H7 (cell line): Measurements from ENCODE around the gene FOXL1. TPM values are rescaled to one million over a fixed set of nuclear protein-coding genes. Genes with fewer than 3 reads are reported as not detected.
A peak's percentile ranks its signal among the peaks of the same experiment; 100 is the strongest.

Source experiments
- DNase-seq: peaks from one replicate; pipeline ENCODE4 v3.0.0; 2012
- H3K27me3 ChIP-seq: 2 replicates; pipeline ENCODE4 v1.6.0; 2011; ENCODE audit warnings: mild to moderate bottlenecking, low read length; ENCODE audit not compliant: control insufficient read depth, insufficient read depth
- H3K36me3 ChIP-seq: replicated peaks from 2 replicates; pipeline ENCODE4 v1.5.1; 2011; ENCODE audit warnings: low read length; ENCODE audit not compliant: control insufficient read depth, insufficient read depth
- H3K4me3 ChIP-seq: 2 replicates; pipeline ENCODE4 v1.5.1; 2011; ENCODE audit warnings: low read depth, mild to moderate bottlenecking, control low read depth, low read length, moderate library complexity; ENCODE audit not compliant: insufficient read depth
- total RNA-seq: library from RNA; depleted of rRNA; stranded (reverse); fragments of >200 nt; shearing (Covaris generic); gene quantifications from 2 replicates; pipeline ENCODE4 v1.2.3, GENCODE V29; 2014

Gene FOXL1
- total RNA-seq, 1 experiment from 2014 or later: 0.17 TPM

DNA sequence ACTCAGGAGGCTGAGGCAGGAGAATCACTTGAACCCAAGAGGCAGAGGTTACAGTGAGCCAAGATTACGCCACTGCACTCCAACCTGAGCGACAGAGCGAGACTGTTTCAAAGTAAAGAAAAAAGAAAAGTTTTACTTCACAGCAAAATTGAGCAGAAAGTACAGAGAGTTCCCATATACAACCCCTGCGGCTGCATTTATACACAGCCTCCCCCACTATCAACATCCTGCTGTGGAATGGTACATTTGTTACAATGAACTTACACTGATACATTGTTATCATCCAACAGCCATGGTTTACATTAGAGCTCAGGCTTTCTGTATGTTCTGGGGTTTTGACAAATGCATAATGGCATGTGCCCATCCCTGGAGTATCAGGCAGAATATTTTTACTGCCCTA lies 20.8 kb upstream of the FOXL1 start:
- H3K4me3 ChIP-seq: no peak overlapping the region
- H3K27me3 ChIP-seq: no peaks in the 10 kb centered on the region
- H3K36me3 ChIP-seq: no peaks in the 10 kb centered on the region
- no peak for DNase-seq

DNA sequence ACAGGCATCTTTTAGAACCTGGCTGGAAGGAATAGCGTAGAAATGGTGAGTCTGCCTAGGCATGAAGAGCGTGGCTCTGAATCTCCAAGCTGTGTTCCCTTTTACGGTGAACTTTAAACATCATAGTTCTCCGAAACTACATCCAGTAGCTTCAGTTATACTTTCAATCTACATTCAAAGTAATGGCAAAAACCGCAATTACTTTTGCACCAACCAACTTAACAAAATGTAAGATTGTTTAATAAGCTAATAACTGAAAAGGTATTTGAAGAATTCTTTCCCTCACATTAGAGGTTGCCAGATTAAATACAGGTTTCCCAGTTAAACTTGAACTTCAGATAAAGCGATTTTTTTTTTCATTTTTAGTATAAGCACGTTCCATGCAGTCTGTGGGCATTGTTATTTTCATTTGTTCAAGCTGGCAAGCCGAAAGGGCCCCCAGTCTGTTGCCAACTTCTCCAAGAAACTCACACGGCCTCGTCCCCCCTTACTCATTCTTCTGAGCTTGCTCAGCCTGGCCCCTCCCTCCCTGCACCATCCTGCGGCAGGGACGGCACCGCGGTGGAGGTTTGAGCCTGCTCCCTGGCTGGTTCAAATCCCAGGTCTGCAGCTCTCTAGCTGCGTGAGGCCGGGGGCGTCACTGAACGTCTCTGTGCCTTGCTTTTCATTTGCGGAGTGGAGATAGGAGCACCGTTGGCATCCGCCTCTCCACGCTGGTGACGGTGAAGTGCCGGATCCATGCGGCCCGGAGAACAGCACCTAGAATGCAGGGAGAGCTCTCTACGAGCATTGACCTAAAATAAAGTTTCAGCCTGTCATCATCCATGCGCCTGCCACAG lies 19.8 kb upstream of the FOXL1 start:
- no peaks in the 10 kb centered on the region for H3K36me3 ChIP-seq
- peaks cover 3% of the 10 kb centered on the region; the same call in 1 of the 2 replicates for H3K27me3 ChIP-seq
- DNase-seq: no peak
- H3K4me3 ChIP-seq: no peak overlapping the region

DNA sequence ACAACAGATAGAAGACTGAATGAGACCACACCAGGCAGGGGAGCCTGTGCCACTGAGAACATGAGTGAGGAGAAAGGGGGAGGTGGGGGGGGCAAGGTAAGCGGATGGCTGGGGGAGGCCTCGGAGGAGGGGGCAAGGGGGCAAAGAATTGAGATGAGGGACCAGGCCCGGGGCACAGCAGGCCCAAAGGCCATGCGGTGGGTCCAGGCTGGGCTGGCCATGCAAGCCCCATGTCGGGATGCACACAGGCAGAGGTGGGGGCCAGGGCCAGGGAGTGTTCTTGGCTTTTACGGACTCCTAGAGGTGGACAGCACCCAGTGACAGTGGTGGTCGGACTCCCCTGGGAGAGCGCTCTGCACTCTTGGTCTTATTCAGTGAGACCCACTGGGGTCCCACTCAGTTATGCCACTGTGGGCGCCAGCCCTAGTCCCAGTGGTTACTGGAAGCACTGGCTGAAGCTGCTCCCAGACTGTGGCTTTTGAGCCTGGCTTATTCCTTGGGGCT lies 18.5 kb upstream of the FOXL1 start:
- H3K36me3 ChIP-seq: no peaks in the 10 kb centered on the region
- peaks cover 13% of the 10 kb centered on the region for H3K27me3 ChIP-seq
- no peak overlapping the region for H3K4me3 ChIP-seq
- DNase-seq: no peak

DNA sequence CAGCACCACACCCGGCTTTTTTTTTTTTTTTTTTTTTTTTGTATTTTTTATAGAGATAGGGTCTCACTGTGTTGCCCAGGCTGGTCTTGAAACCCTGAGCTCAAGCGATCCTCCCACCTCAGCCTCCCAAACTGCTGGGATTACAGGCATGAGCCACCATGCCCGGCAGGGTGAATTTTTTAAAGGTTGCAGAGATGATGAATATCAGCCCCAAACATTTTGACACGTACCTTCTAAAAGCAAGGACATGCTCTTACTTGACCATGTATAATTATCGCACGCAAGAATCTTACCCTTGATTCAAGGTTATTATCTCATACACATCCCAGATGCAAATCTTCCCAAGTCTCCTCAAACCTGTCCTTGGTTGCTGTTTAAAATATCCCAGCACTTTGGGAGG lies 16.0 kb upstream of the FOXL1 start:
- no peak overlapping the region for H3K4me3 ChIP-seq
- no peak for DNase-seq
- H3K36me3 ChIP-seq: no peaks in the 10 kb centered on the region
- peaks cover 34% of the 10 kb centered on the region for H3K27me3 ChIP-seq

GRCh38 chr16:86563469-86564345 lies 14.6 kb upstream of the FOXL1 start:
- H3K4me3 ChIP-seq: peak overlapping the region; percentile 22; the same call in 1 of the 2 replicates
- DNase-seq: peak; percentile 92
- H3K27me3 ChIP-seq: peaks cover 47% of the 10 kb centered on the region
- H3K36me3 ChIP-seq: no peaks in the 10 kb centered on the region

DNA sequence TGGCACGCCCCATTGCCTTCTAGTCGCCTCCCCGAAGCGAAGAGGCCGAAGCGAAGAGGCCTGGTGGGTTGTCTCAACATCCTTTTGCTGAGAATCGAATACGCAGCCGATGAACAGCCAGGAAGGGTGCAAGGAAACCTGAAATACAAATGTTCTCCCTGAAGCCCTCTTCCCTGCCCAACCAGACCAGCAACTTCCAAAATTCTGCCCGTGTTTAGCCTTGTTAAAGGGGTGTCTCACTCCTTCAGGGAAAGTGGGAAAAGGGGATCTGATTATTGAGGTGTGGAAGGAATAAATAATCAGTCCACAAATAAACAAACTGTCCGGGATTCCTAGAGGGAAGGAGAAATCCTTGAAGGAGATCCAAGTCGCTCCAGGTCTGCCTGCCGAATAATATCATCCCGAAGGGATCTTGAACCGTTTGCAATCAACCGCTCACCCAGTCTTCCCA lies 13.1 kb upstream of the FOXL1 start:
- Histone ChIP-seq H3K36me3 (no peaks in the 10 kb centered on the region), H3K4me3 (no peak overlapping the region), H3K27me3 (peaks cover 62% of the 10 kb centered on the region)
- DNase-seq: no peak

GRCh38 chr16:86565644-86566511 lies 12.5 kb upstream of the FOXL1 start:
- Histone ChIP-seq H3K27me3 (peaks cover 69% of the 10 kb centered on the region), H3K36me3 (no peaks in the 10 kb centered on the region), H3K4me3 (peak overlapping the region; percentile 10; the same call in 1 of the 2 replicates)
- DNase-seq: peak; percentile 72

- peak; percentile 96 for DNase-seq
- Histone ChIP-seq H3K36me3 (no peaks in the 10 kb centered on the region), H3K4me3 (peak within 1 kb of the TSS; percentile 37), H3K27me3 (peaks cover 76% of the 10 kb centered on the region)
Observed at GRCh38 chr16:86566601-86566965, 11.8 kb upstream of the FOXL1 start, which contains the start of gene FOXC2. Gene FOXC2 (plus strand): TSS chr16:86566829. CDS start chr16:86567336, 507 bp downstream.

DNA sequence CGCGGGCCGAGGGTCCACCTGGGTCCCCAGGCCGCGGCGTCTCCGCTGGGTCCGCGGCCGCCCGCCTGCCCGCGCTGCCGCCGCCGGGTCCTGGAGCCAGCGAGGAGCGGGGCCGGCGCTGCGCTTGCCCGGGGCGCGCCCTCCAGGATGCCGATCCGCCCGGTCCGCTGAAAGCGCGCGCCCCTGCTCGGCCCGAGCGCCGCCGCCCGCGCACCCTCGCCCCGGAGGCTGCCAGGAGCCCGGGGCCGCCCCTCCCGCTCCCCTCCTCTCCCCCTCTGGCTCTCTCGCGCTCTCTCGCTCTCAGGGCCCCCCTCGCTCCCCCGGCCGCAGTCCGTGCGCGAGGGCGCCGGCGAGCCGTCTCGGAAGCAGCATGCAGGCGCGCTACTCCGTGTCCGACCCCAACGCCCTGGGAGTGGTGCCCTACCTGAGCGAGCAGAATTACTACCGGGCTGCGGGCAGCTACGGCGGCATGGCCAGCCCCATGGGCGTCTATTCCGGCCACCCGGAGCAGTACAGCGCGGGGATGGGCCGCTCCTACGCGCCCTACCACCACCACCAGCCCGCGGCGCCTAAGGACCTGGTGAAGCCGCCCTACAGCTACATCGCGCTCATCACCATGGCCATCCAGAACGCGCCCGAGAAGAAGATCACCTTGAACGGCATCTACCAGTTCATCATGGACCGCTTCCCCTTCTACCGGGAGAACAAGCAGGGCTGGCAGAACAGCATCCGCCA lies 11.2 kb upstream of the FOXL1 start:
- Histone ChIP-seq H3K4me3 (peak overlapping the region; percentile 37), H3K27me3 (peaks cover 82% of the 10 kb centered on the region), H3K36me3 (no peaks in the 10 kb centered on the region)
- DNase-seq: peak; percentile 89

- Histone ChIP-seq H3K36me3 (no peaks in the 10 kb centered on the region), H3K27me3 (peaks cover 89% of the 10 kb centered on the region), H3K4me3 (peak overlapping the region; percentile 37)
- DNase-seq: peak; percentile 84
Observed at GRCh38 chr16:86567701-86568581, 10.4 kb upstream of the FOXL1 start.

- H3K4me3 ChIP-seq: peak overlapping the region; percentile 10; the same call in 1 of the 2 replicates
- no peaks in the 10 kb centered on the region for H3K36me3 ChIP-seq
- no peak for DNase-seq
- H3K27me3 ChIP-seq: peaks cover 95% of the 10 kb centered on the region
Observed at GRCh38 chr16:86568677-86569623, 9.4 kb upstream of the FOXL1 start.
